CD1c-positive myeloid dendritic cell (primary cell): Measurements from ENCODE around the gene LTC4S.
"Not testable (repeated sequence)": the region's sequence is repeated elsewhere in the genome, so short reads cannot be mapped to it uniquely, and the experiment has no call there.

Source experiments
- DNase-seq: peaks from one replicate; pipeline ENCODE4 v3.0.0-alpha.2; 2016; ENCODE audit errors: extremely low spot score

The LTC4S gene

GRCh38 chr5:179769796-179770195 is 24.0 kb upstream of the LTC4S start:
- DNase-seq, result peak; percentile 73

GRCh38 chr5:179771311-179771895 is 22.4 kb upstream of the LTC4S start:
- peak; percentile 46 for DNase-seq

GRCh38 chr5:179772351-179772750 is 21.4 kb upstream of the LTC4S start:
- no peak for DNase-seq

GRCh38 chr5:179773686-179774040 is 20.1 kb upstream of the LTC4S start:
- DNase-seq, result no peak

GRCh38 chr5:179774442-179774841 is 19.3 kb upstream of the LTC4S start:
- DNase-seq, result no peak

- DNase-seq, result peak; percentile 73
Observed at GRCh38 chr5:179776411-179776938, 17.3 kb upstream of the LTC4S start.

GRCh38 chr5:179777456-179777855 is 16.3 kb upstream of the LTC4S start:
- no peak for DNase-seq

- DNase-seq, result peak; percentile 86
Observed at GRCh38 chr5:179777909-179778308, 15.9 kb upstream of the LTC4S start.

GRCh38 chr5:179778591-179778990 is 15.2 kb upstream of the LTC4S start:
- DNase-seq, result no peak

- no peak for DNase-seq
Observed at GRCh38 chr5:179779826-179780225, 14.0 kb upstream of the LTC4S start.

- peak; percentile 65 for DNase-seq
Observed at GRCh38 chr5:179780362-179780761, 13.4 kb upstream of the LTC4S start.

- DNase-seq, result no peak
Observed at GRCh38 chr5:179781846-179782245, 11.9 kb upstream of the LTC4S start.

GRCh38 chr5:179783128-179783527 is 10.7 kb upstream of the LTC4S start:
- DNase-seq, result no peak

- no peak for DNase-seq
Observed at GRCh38 chr5:179786861-179787260, 6.9 kb upstream of the LTC4S start.

GRCh38 chr5:179788193-179788854 is 5.5 kb upstream of the LTC4S start:
- no peak for DNase-seq

GRCh38 chr5:179789278-179789677 is 4.5 kb upstream of the LTC4S start:
- not testable (repeated sequence) for DNase-seq

GRCh38 chr5:179791881-179792611 is 1.7 kb upstream of the LTC4S start:
- peak; percentile 57 for DNase-seq

GRCh38 chr5:179792612-179793467 is 946 bp upstream of the LTC4S start:
- peak; percentile 67 for DNase-seq

- DNase-seq, result no peak
Observed at GRCh38 chr5:179794171-179794570, 385 bp downstream of the LTC4S start.

GRCh38 chr5:179794575-179794974 is 789 bp downstream of the LTC4S start:
- DNase-seq, result no peak

- no peak for DNase-seq
Observed at GRCh38 chr5:179795049-179795862, 1.5 kb downstream of the LTC4S start.
